ENCODE data around the gene PIGP. TPM values are rescaled to one million over a fixed set of nuclear protein-coding genes. Genes with fewer than 3 reads are reported as not detected.
"Not testable (repeated sequence)": the region's sequence is repeated elsewhere in the genome, so short reads cannot be mapped to it uniquely, and the experiment has no call there.

PIGP gene
- total and polyA plus RNA-seq, 2 of the 8 experiments (the other 6 are each of a cell fraction or from before 2014, with no cell fraction given): 11.3 to 18.0 TPM

- H3K4ac ChIP-seq (replicated peaks; ENCODE audit: insufficient read length, low read depth, low read length); H3K56ac ChIP-seq (replicated peaks; ENCODE audit: insufficient read length, low read depth, low read length); POLR2A ChIA-PET (ENCODE audit: partially characterized antibody); H3K23ac ChIP-seq (ENCODE audit: insufficient read length); H4K5ac ChIP-seq (ENCODE audit: insufficient read length, low read depth, low read length); H3K27me3 ChIP-seq (replicated peaks in 1 of 4; ENCODE audit: control insufficient read depth in 3 of 4, extremely low read depth in 1 of 4, insufficient read depth in 3 of 4, low read length in 3 of 4); H2BK5ac ChIP-seq (ENCODE audit: low read depth, low read length); H3K27ac ChIP-seq (ENCODE audit: low read depth, low read length); H3K9me3 ChIP-seq (ENCODE audit: insufficient read depth in 2 of 2, low read depth in 1 of 2, low read length in 1 of 2); H3K23me2 ChIP-seq (ENCODE audit: low read depth, low read length); H2AFZ ChIP-seq (ENCODE audit: low read length); H3K36me3 ChIP-seq (ENCODE audit: control insufficient read depth in 2 of 4, insufficient read depth in 4 of 4, low read length in 3 of 4); H3K9ac ChIP-seq (replicated peaks in 1 of 4; ENCODE audit: extremely low read depth in 1 of 4, low read depth in 3 of 4, low read length in 3 of 4); H2AK5ac ChIP-seq (ENCODE audit: low read depth, low read length); DNase-seq (ENCODE audit: low read depth in 1 of 2, low spot score in 2 of 2); H3K4me2 ChIP-seq (ENCODE audit: insufficient read depth in 1 of 2, low read depth in 2 of 2, low read length in 2 of 2); H3K14ac ChIP-seq (ENCODE audit: insufficient read length); H4K91ac ChIP-seq (replicated peaks; ENCODE audit: insufficient read length, low read length); H4K8ac ChIP-seq (ENCODE audit: extremely low read depth, insufficient read depth, low read length); H2BK12ac ChIP-seq (ENCODE audit: low read depth, low read length); H3K18ac ChIP-seq (ENCODE audit: extremely low read depth, low read length); H3K79me1 ChIP-seq (ENCODE audit: low read depth, low read length); FAIRE-seq; H3K4me3 ChIP-seq (ENCODE audit: extremely low read depth in 1 of 4, insufficient read depth in 2 of 4, low read depth in 3 of 4, low read length in 4 of 4); H3K79me2 ChIP-seq (ENCODE audit: control insufficient read depth in 1 of 2, insufficient read depth in 2 of 2, low read length in 2 of 2); H2BK15ac ChIP-seq (ENCODE audit: low read length); H4K20me1 ChIP-seq (replicated peaks in 1 of 2; ENCODE audit: control insufficient read depth in 1 of 2, insufficient read depth in 2 of 2, low read length in 2 of 2); H3K4me1 ChIP-seq (replicated peaks in 1 of 4; ENCODE audit: control insufficient read depth in 3 of 4, insufficient read depth in 4 of 4, low read length in 3 of 4); H2BK120ac ChIP-seq (replicated peaks; ENCODE audit: low read depth, low read length); H2BK20ac ChIP-seq (ENCODE audit: low read length): not testable (repeated sequence)
- CTCF ChIA-PET (ENCODE audit: partially characterized antibody): interaction anchor here (0.9 kb wide), 1 partner anchor 10 kb away, joined by 3 read pairs; no protein-coding TSS in a partner anchor
- WGBS, 2 experiments (ENCODE audit: extremely low coverage in 1 of 2, insufficient coverage in 1 of 2, insufficient read length in 1 of 2, insufficient replicate concordance in 2 of 2, low coverage in 1 of 2, low lambda C conversion rate in 2 of 2, missing lambda C conversion rate in 1 of 2): 100% methylated on average over 2 of the region's 2 CpGs; no CpG with 5 or more reads in 1 of the 2 experiments
These were observed 43.6 kb upstream of the PIGP start for GRCh38 chr21:37116459-37116858.

- DNase-seq (ENCODE audit: low read depth in 1 of 2, low spot score in 2 of 2); H3K18ac ChIP-seq (ENCODE audit: extremely low read depth, low read length); H3K9me3 ChIP-seq (ENCODE audit: insufficient read depth in 2 of 2, low read depth in 1 of 2, low read length in 1 of 2); H2BK5ac ChIP-seq (ENCODE audit: low read depth, low read length); H2BK15ac ChIP-seq (ENCODE audit: low read length); H3K56ac ChIP-seq (replicated peaks; ENCODE audit: insufficient read length, low read depth, low read length); H3K23ac ChIP-seq (ENCODE audit: insufficient read length); H2BK12ac ChIP-seq (ENCODE audit: low read depth, low read length); H3K4me1 ChIP-seq (replicated peaks in 1 of 4; ENCODE audit: control insufficient read depth in 3 of 4, insufficient read depth in 4 of 4, low read length in 3 of 4); H3K79me2 ChIP-seq (ENCODE audit: control insufficient read depth in 1 of 2, insufficient read depth in 2 of 2, low read length in 2 of 2); H3K9ac ChIP-seq (replicated peaks in 1 of 4; ENCODE audit: extremely low read depth in 1 of 4, low read depth in 3 of 4, low read length in 3 of 4); POLR2A ChIA-PET (ENCODE audit: partially characterized antibody); H2AFZ ChIP-seq (ENCODE audit: low read length); H4K91ac ChIP-seq (replicated peaks; ENCODE audit: insufficient read length, low read length); H4K8ac ChIP-seq (ENCODE audit: extremely low read depth, insufficient read depth, low read length); H2BK120ac ChIP-seq (replicated peaks; ENCODE audit: low read depth, low read length); H3K79me1 ChIP-seq (ENCODE audit: low read depth, low read length); H3K27me3 ChIP-seq (replicated peaks in 1 of 4; ENCODE audit: control insufficient read depth in 3 of 4, extremely low read depth in 1 of 4, insufficient read depth in 3 of 4, low read length in 3 of 4); H3K4me2 ChIP-seq (ENCODE audit: insufficient read depth in 1 of 2, low read depth in 2 of 2, low read length in 2 of 2); H3K4ac ChIP-seq (replicated peaks; ENCODE audit: insufficient read length, low read depth, low read length); H3K4me3 ChIP-seq (ENCODE audit: extremely low read depth in 1 of 4, insufficient read depth in 2 of 4, low read depth in 3 of 4, low read length in 4 of 4); H4K20me1 ChIP-seq (replicated peaks in 1 of 2; ENCODE audit: control insufficient read depth in 1 of 2, insufficient read depth in 2 of 2, low read length in 2 of 2); H2AK5ac ChIP-seq (ENCODE audit: low read depth, low read length); H3K14ac ChIP-seq (ENCODE audit: insufficient read length); FAIRE-seq; CTCF ChIA-PET (ENCODE audit: partially characterized antibody); H3K36me3 ChIP-seq (ENCODE audit: control insufficient read depth in 2 of 4, insufficient read depth in 4 of 4, low read length in 3 of 4); H3K23me2 ChIP-seq (ENCODE audit: low read depth, low read length); H3K27ac ChIP-seq (ENCODE audit: low read depth, low read length); H4K5ac ChIP-seq (ENCODE audit: insufficient read length, low read depth, low read length); H2BK20ac ChIP-seq (ENCODE audit: low read length): not testable (repeated sequence)
- WGBS, 2 experiments (ENCODE audit: extremely low coverage in 1 of 2, insufficient coverage in 1 of 2, insufficient read length in 1 of 2, insufficient replicate concordance in 2 of 2, low coverage in 1 of 2, low lambda C conversion rate in 2 of 2, missing lambda C conversion rate in 1 of 2): 89% methylated on average over 1 of the region's 3 CpGs; no CpG with 5 or more reads in 1 of the 2 experiments
These were observed 41.4 kb upstream of the PIGP start for GRCh38 chr21:37114301-37114700.

Measured in H1 (cell line).